Skeletal muscle tissue (tissue), 4 donors: ENCODE measurements around the gene DRC7. TPM values are rescaled to one million over a fixed set of nuclear protein-coding genes. Genes with fewer than 3 reads are reported as not detected.
"Not testable (repeated sequence)": the region's sequence is repeated elsewhere in the genome, so short reads cannot be mapped to it uniquely, and the experiment has no call there.

Source experiments
- H3K27ac ChIP-seq: one replicate; pipeline ENCODE4 v1.7.0; 2013; ENCODE audit warnings: mild to moderate bottlenecking, low read depth, low read length, inconsistent platforms
- H3K27me3 ChIP-seq, 3 donors: one replicate each; pipeline ENCODE4 v1.7.0; 2013; ENCODE audit warnings: low read length in 3 of 3; ENCODE audit not compliant: control insufficient read depth in 3 of 3, insufficient read depth in 3 of 3
- H3K36me3 ChIP-seq, 3 donors: one replicate each; pipeline ENCODE4 v1.7.0; 2013; ENCODE audit warnings: low read length in 3 of 3; ENCODE audit not compliant: control insufficient read depth in 3 of 3, insufficient read depth in 3 of 3
- H3K4me1 ChIP-seq, 3 donors: one replicate each; pipeline ENCODE4 v1.7.0; 2013; ENCODE audit warnings: low read length in 3 of 3, mild to moderate bottlenecking in 3 of 3; ENCODE audit not compliant: control insufficient read depth in 3 of 3, insufficient read depth in 3 of 3
- H3K4me3 ChIP-seq, 3 donors: one replicate each; pipeline ENCODE4 v1.7.0; 2013; ENCODE audit warnings: low read length in 3 of 3
- H3K9ac ChIP-seq, 3 donors: one replicate each; pipeline ENCODE4 v1.7.0; 2013; ENCODE audit warnings: low read length in 3 of 3, mild to moderate bottlenecking in 3 of 3, moderate library complexity in 2 of 3, low read depth in 1 of 3
- H3K9me3 ChIP-seq, 3 donors: one replicate each; pipeline ENCODE4 v1.7.0; 2013; ENCODE audit warnings: low read length in 3 of 3; ENCODE audit not compliant: control insufficient read depth in 3 of 3
- total RNA-seq: library from RNA; depleted of rRNA; stranded (reverse); fragments of >200 nt; gene quantifications from one replicate; pipeline ENCODE4 v1.2.3, GENCODE V29; 2014
- donor health status: Osteomylitis.

Gene DRC7
- total RNA-seq, 1 donor from 2014 or later: not detected

DNA sequence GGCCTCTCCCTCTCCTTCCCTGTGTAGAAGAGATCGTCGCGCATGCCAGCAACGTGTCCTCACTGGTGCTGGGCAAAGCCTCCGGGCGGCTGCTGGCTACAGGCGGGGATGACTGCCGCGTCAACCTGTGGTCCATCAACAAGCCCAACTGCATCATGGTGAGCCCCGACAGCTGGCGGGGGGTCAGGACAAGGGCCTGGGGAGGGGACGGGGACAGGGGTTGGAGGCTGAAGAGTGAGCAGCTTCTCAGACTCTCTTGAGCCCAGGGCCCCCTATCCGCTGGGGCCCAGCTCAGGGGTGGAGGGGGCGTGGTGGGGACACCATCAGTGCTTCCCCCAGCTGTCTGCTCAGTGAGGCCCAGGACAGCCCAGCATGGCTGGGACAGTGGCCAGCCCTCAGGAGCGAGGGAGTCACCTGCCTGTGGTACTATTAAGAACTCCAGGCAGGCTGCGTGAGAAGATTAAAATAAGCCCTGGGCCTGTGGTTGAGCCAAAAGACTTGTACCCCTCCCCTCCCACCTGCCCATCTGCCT lies 47.1 kb downstream of the DRC7 start:
- Histone ChIP-seq H3K4me1 (peaks cover 4% of the 10 kb centered on the region in 3 donors), H3K9ac (no peak overlapping the region), H3K27me3 (no peaks in the 10 kb centered on the region), H3K4me3 (no peak overlapping the region), H3K9me3 (no peaks in the 10 kb centered on the region), H3K36me3 (peaks cover 4 to 8% (median 5%) of the 10 kb centered on the region in 3 donors), H3K27ac (peak overlapping the region; percentile 15)

DNA sequence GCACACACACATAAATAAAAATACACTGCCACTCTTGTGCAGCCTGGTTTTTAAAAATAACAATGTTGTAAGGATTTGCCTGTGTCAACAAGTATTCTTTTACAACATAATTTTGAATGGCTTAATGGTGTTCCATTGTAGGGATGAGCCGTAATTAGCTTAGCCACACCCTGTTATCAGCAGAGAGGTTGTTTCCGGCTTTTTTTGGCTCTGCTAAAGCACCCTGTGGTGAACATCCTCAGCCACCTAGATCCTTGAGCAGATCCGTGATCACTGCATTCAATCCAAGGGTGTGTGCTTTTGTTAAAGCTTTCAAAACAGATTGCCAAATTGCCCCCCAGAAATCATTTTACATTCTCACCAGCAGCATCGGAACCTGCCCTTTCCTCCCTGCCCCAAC lies 47.9 kb downstream of the DRC7 start:
- no peaks in the 10 kb centered on the region for H3K4me1 ChIP-seq
- peaks cover 4 to 8% (median 5%) of the 10 kb centered on the region in 3 donors for H3K36me3 ChIP-seq
- no peak overlapping the region for H3K27ac ChIP-seq
- no peaks in the 10 kb centered on the region for H3K9me3 ChIP-seq
- H3K4me3 ChIP-seq: no peak overlapping the region
- H3K27me3 ChIP-seq: no peaks in the 10 kb centered on the region
- H3K9ac ChIP-seq: no peak overlapping the region

DNA sequence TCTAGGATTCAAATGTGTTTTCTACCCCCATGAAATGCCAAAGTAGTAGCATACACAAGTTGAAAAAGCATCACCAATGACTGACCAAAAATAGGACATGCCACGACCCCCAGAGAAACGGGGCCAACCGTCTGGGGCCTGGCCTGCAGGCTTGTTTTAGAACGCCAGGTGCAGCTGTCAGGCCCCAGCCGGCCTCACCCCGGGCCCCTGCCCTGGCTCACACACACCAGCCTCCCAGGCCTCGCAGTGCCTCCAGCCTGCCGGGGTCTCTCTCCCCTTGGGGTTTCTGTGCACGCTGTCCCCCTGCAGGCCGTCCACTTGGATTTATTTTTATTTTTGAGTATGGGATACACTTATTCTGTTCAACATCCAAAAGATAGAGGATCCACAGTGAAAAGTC lies 48.9 kb downstream of the DRC7 start:
- no peak overlapping the region for H3K27ac ChIP-seq
- no peak overlapping the region for H3K9ac ChIP-seq
- H3K27me3 ChIP-seq: no peaks in the 10 kb centered on the region
- no peaks in the 10 kb centered on the region for H3K4me1 ChIP-seq
- H3K36me3 ChIP-seq: peaks cover 4 to 8% (median 5%) of the 10 kb centered on the region in 3 donors
- no peaks in the 10 kb centered on the region for H3K9me3 ChIP-seq
- H3K4me3 ChIP-seq: no peak overlapping the region

DNA sequence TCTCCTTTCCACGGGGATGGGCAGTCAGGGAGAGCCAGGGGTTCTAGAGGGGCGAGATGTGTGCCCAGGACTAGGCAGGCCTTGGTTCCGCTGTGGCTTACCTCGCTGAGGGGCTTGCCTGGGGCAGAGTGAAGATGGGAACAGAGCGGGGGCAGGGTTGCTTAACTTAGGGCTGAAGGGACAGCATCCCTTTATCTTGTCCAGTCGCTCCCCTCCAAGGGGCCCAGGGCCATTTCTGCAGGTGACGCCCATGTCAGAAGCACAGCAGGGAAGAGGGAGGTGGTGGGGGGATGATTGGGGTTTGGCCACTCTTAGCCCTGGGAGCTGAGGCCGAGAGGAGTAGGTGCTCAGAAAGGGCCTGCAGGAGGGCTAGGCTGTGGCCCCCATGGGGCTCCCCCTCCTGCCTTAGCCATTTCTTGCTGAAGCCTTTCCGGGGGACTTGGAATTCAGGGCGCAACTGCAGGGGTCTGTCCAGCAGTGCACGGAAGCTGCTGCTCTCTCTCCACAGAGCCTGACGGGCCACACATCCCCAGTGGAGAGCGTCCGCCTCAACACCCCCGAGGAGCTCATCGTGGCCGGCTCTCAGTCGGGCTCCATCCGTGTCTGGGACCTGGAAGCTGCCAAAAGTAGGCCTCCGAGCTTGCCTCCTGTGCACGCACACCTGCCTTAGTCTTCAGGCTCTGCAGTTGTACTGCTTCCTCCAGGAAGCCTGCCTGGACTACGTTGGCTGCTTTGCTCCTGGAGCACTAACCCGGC lies 49.5 kb downstream of the DRC7 start:
- H3K36me3 ChIP-seq: peaks cover 4 to 7% (median 5%) of the 10 kb centered on the region in 3 donors

DNA sequence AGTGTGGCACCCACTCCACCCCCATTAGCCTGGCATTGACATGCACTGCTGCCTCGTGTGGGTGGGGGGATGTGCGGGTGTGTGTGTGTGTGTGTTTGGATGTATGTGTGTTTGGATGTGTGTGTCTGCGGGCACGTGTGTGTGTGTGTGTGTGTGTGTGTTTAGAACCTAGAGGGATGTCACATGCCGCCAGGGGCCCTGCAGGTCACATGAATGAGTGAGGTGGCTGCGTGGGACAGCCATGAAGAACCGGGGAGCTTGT lies 50.0 kb downstream of the DRC7 start:
- no peak overlapping the region for H3K4me3 ChIP-seq
- no peak overlapping the region for H3K27ac ChIP-seq
- peaks cover 4 to 5% (median 5%) of the 10 kb centered on the region in 3 donors for H3K36me3 ChIP-seq
- H3K4me1 ChIP-seq: no peaks in the 10 kb centered on the region
- H3K9me3 ChIP-seq: no peaks in the 10 kb centered on the region
- no peaks in the 10 kb centered on the region for H3K27me3 ChIP-seq
- H3K9ac ChIP-seq: no peak overlapping the region

More for the DNA sequence above, 49.5 kb downstream of the DRC7 start:
- H3K27me3 ChIP-seq: no peaks in the 10 kb centered on the region
- H3K4me1 ChIP-seq: no peaks in the 10 kb centered on the region
- H3K4me3 ChIP-seq: no peak overlapping the region
- no peaks in the 10 kb centered on the region for H3K9me3 ChIP-seq
- no peak overlapping the region for H3K9ac ChIP-seq
- no peak overlapping the region for H3K27ac ChIP-seq

DNA sequence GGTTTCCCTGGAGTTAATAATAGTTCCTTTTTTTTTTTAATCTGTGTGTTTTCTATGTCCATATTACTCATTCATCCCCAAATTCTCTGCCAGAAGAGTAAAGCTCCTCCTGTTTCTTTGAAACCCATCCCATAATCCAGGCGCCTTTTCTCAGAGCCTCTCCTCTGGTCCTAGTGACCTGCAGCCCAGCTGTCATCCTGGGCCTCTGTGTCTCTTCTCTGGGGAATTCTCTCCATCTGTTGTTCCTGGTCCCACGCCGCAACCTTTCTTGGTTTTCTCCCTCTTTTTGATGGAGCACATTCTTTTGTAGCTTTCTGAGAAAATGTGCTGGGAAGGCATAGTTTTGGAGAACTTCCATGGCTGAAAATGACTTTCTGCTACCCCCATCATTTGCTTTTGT lies 51.2 kb downstream of the DRC7 start:
- Histone ChIP-seq H3K36me3 (peaks cover 5 to 7% (median 5%) of the 10 kb centered on the region in 3 donors), H3K4me1 (no peaks in the 10 kb centered on the region), H3K27ac (no peak overlapping the region), H3K9ac (no peak overlapping the region), H3K4me3 (no peak overlapping the region), H3K27me3 (no peaks in the 10 kb centered on the region), H3K9me3 (no peaks in the 10 kb centered on the region)

DNA sequence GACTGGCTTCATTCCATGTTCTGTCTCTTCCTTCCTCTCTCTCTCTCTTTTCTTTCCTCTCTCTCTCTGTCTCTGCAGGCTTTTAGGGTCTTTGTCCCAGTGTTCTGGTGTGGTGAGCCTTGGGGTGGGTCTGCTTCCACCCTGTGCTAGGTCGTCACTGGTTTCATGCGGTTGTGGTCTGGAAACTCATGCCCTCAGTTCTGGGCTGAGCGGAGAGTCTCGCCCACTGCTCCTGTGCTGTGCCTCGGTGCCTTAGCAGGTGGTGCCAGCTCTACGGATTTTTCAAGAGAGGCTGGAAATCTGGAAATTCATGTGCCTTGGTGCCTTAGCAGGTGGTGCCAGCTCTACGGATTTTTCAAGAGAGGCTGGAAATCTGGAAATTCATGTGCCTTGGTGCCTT lies 51.7 kb downstream of the DRC7 start:
- H3K27me3 ChIP-seq, H3K4me1 ChIP-seq, H3K4me3 ChIP-seq, H3K9me3 ChIP-seq, H3K27ac ChIP-seq, H3K9ac ChIP-seq: not testable (repeated sequence)
- H3K36me3 ChIP-seq: peaks cover 5 to 11% (median 7%) of the 10 kb centered on the region in 3 donors

DNA sequence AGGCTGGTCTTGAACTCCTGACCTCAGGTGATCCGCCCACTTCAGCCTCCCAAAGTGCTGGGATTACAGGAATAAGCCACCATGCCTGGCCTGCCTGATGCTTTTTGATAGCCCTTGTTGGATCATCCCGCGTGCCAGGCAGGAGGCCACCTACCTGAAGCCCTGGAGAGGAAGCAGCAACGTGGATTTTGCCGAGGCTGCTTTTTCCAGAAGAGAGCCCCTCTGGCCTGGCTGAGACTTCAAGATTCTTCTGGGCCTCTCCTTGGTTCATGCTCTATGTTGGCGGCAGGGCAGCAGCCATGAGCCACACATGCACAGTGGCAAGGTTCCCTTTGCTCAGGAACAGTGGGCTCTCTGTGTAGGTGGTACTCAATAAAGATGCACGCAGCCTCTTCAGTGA lies 52.5 kb downstream of the DRC7 start:
- H3K9ac ChIP-seq: no peak overlapping the region
- H3K27me3 ChIP-seq: no peaks in the 10 kb centered on the region
- peaks cover 11 to 19% (median 12%) of the 10 kb centered on the region in 3 donors for H3K36me3 ChIP-seq
- H3K4me1 ChIP-seq: no peaks in the 10 kb centered on the region
- no peak overlapping the region for H3K4me3 ChIP-seq
- no peaks in the 10 kb centered on the region for H3K9me3 ChIP-seq
- no peak overlapping the region for H3K27ac ChIP-seq

DNA sequence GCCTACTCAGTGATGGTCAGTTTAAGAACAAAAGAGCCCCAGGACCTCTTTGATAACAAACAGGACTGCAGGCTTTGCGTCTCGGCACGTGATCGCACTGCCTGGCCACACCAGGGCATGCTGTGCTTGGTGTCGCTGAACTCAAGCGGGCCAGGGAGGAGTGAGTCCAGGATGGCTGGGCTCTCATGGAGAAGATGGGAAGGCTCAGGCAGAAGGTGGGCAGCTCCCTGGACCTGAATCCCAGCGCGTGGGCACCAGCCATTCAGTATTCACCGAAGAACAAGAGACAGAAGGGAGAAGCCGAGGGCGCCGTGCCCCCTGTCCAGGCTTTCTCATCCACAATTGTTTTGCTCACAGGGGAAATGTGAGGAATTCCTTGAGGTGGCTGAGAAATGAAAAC lies 52.9 kb downstream of the DRC7 start:
- no peak overlapping the region for H3K27ac ChIP-seq
- H3K9me3 ChIP-seq: no peaks in the 10 kb centered on the region
- no peaks in the 10 kb centered on the region for H3K4me1 ChIP-seq
- peaks cover 13 to 19% (median 15%) of the 10 kb centered on the region in 3 donors for H3K36me3 ChIP-seq
- no peak overlapping the region for H3K9ac ChIP-seq
- no peak overlapping the region for H3K4me3 ChIP-seq
- no peaks in the 10 kb centered on the region for H3K27me3 ChIP-seq

DNA sequence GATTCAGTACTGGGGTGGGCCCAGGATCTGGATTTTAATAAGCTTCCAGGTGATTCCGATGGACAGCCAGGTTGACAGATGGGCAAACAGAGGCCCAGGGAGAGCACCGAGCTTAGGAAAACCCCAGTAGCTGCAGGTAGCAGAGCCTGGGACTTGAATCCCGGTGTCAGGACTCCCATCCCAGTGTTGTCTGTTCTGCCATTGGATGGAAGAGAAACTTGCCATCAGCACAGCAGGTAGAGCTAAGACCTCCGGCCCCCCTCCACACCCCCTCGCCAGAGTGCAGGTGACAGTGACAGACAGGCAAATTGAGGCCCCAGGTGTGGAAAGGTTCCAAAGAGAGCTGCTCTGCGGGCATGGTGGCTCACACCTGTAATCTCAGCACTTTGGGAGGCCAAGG lies 53.4 kb downstream of the DRC7 start:
- no peaks in the 10 kb centered on the region for H3K27me3 ChIP-seq
- no peak overlapping the region for H3K4me3 ChIP-seq
- H3K36me3 ChIP-seq: peaks cover 13 to 19% (median 15%) of the 10 kb centered on the region in 3 donors
- H3K4me1 ChIP-seq: no peaks in the 10 kb centered on the region
- H3K27ac ChIP-seq: no peak overlapping the region
- H3K9me3 ChIP-seq: no peaks in the 10 kb centered on the region
- no peak overlapping the region for H3K9ac ChIP-seq
